Neural cell (in vitro differentiated cells): ENCODE data around the gene PDE1C.

ENCODE experiments used
- EP300 ChIP-seq: fragments of 450-650 bp; conservative IDR thresholded peaks from 2 replicates; pipeline ENCODE4 v1.6.1; 2014; ENCODE audit warnings: antibody characterized with exemption, mild to moderate bottlenecking, moderate library complexity; ENCODE audit not compliant: poor library complexity, severe bottlenecking
- EZH2 ChIP-seq: fragments of 200-600, 300-800 bp; shearing (Covaris generic), sonication (generic); IDR thresholded peaks from 2 replicates; pipeline ENCODE4 v1.6.1; 2014; ENCODE audit warnings: antibody characterized with exemption, low read length, borderline replicate concordance, mild to moderate bottlenecking; ENCODE audit not compliant: insufficient read depth, poor library complexity, severe bottlenecking
- TF ChIP-seq, protein P1 (sequence below): fragments of 450-650 bp; IDR thresholded peaks from 2 replicates; pipeline ENCODE4 v1.5.1; 2014; ENCODE audit warnings: antibody characterized with exemption, mild to moderate bottlenecking, moderate library complexity; ENCODE audit not compliant: poor library complexity, severe bottlenecking

DNA sequence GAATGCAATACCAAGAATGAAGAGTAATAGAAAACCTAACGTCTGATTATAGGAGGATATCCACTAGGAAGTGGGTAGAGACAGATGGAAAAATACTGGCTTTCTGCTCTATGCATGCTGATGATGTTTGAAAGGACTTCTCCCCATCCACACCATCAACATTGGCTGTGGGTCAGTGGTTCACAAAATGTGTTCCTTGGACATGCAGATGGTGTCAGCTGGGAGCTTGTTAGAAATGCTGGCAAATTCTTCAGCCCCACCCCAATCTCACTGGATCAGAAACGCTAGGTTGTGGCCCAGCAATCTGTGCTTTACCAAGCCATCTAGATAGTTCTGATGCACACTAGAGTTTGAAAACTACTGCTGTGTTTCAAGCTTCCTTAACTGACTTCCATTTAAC lies 219.1 kb downstream of the PDE1C start:
- TF ChIP-seq EP300 (no peak), EZH2 (no peak)
- TF ChIP-seq, protein P1, sequence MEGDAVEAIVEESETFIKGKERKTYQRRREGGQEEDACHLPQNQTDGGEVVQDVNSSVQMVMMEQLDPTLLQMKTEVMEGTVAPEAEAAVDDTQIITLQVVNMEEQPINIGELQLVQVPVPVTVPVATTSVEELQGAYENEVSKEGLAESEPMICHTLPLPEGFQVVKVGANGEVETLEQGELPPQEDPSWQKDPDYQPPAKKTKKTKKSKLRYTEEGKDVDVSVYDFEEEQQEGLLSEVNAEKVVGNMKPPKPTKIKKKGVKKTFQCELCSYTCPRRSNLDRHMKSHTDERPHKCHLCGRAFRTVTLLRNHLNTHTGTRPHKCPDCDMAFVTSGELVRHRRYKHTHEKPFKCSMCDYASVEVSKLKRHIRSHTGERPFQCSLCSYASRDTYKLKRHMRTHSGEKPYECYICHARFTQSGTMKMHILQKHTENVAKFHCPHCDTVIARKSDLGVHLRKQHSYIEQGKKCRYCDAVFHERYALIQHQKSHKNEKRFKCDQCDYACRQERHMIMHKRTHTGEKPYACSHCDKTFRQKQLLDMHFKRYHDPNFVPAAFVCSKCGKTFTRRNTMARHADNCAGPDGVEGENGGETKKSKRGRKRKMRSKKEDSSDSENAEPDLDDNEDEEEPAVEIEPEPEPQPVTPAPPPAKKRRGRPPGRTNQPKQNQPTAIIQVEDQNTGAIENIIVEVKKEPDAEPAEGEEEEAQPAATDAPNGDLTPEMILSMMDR, result no peak
